Measurements from ENCODE around the gene OR2T5.
"Not testable (repeated sequence)": the region's sequence is repeated elsewhere in the genome, so short reads cannot be mapped to it uniquely, and the experiment has no call there.

DNA sequence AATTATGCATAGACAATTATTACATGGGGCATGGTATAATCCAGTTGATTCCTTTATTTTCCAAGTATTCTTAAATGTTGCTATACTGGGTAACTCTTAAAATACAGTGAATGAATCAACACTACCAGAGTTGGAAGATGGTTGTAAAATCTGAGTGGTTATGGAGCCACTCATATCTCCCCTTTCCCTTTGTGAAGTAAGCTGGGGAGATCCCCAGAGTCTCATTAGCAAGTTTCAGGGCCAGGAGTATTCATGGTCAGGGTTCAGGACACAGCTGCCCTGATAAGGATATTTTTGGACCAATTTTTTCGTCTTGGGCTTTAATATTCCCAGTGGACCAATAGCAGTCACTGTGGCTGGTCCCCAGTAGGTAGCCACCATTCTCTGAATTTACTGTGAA is 49.7 kb upstream of the OR2T5 start:
- TF ChIP-seq POLR2AphosphoS5 (IDR thresholded peaks at IDR 0.05; ENCODE audit: low read depth); SPI1 (IDR thresholded peaks at IDR 0.05; ENCODE audit: borderline replicate concordance, low read depth); GABPA (IDR thresholded peaks at IDR 0.05; ENCODE audit: low read depth): not testable (repeated sequence)
- TF ChIP-seq, protein P1, sequence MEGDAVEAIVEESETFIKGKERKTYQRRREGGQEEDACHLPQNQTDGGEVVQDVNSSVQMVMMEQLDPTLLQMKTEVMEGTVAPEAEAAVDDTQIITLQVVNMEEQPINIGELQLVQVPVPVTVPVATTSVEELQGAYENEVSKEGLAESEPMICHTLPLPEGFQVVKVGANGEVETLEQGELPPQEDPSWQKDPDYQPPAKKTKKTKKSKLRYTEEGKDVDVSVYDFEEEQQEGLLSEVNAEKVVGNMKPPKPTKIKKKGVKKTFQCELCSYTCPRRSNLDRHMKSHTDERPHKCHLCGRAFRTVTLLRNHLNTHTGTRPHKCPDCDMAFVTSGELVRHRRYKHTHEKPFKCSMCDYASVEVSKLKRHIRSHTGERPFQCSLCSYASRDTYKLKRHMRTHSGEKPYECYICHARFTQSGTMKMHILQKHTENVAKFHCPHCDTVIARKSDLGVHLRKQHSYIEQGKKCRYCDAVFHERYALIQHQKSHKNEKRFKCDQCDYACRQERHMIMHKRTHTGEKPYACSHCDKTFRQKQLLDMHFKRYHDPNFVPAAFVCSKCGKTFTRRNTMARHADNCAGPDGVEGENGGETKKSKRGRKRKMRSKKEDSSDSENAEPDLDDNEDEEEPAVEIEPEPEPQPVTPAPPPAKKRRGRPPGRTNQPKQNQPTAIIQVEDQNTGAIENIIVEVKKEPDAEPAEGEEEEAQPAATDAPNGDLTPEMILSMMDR (IDR thresholded peaks at IDR 0.05; ENCODE audit: insufficient read depth, low read length), result not testable (repeated sequence)

Data from HL-60 (cell line).